Measurements from ENCODE around the gene CLCNKB.

GRCh38 chr1:16006552-16007485 is 36.8 kb upstream of the CLCNKB start:
- TF ChIP-seq CTCF (conservative IDR thresholded peaks at IDR 0.05) (no peak; the same call in 1 of the 2 replicates), EZH2 (IDR thresholded peaks at IDR 0.05; ENCODE audit: low read depth) (no peak)

Measured in PC-9 (cell line).